Stomach smooth muscle (tissue), 2 donors: ENCODE measurements around the gene ECEL1.

Experiments
- H3K27ac ChIP-seq: one replicate; pipeline ENCODE4 v1.7.0; 2013; ENCODE audit warnings: mild to moderate bottlenecking, low read length, inconsistent platforms
- H3K27me3 ChIP-seq, 2 donors: one replicate each; pipeline ENCODE4 v1.7.0; 2013; ENCODE audit warnings: low read length in 2 of 2; ENCODE audit not compliant: insufficient read depth in 2 of 2, control insufficient read depth in 1 of 2
- H3K36me3 ChIP-seq, 2 donors: one replicate each; pipeline ENCODE4 v1.7.0; 2013; ENCODE audit warnings: low read length in 2 of 2; ENCODE audit not compliant: control insufficient read depth in 2 of 2, insufficient read depth in 2 of 2
- H3K4me1 ChIP-seq: one replicate; pipeline ENCODE4 v1.7.0; 2013; ENCODE audit warnings: low read length; ENCODE audit not compliant: control insufficient read depth, insufficient read depth
- H3K4me3 ChIP-seq, 2 donors: one replicate each; pipeline ENCODE4 v1.7.0; 2013; ENCODE audit warnings: low read length in 2 of 2
- H3K9ac ChIP-seq, 2 donors: one replicate each; pipeline ENCODE4 v1.7.0; 2013; ENCODE audit warnings: low read length in 2 of 2, mild to moderate bottlenecking in 1 of 2
- H3K9me3 ChIP-seq, 2 donors: one replicate each; pipeline ENCODE4 v1.7.0; 2013; ENCODE audit warnings: low read length in 2 of 2; ENCODE audit not compliant: control insufficient read depth in 2 of 2
- donor health status: healthy.
- donor health status: Pancreatic carcinoma.

Gene ECEL1

GRCh38 chr2:232497348-232497747 is 9.7 kb upstream of the ECEL1 start:
- Histone ChIP-seq H3K9me3 (no peaks in the 10 kb centered on the region), H3K27ac (no peak overlapping the region), H3K4me3 (no peak overlapping the region), H3K4me1 (peaks cover under 1% of the 10 kb centered on the region), H3K27me3 (peaks cover 0 to 6% of the 10 kb centered on the region in 2 donors), H3K36me3 (no peaks in the 10 kb centered on the region), H3K9ac (no peak overlapping the region)

- Histone ChIP-seq H3K9ac (no peak overlapping the region), H3K4me1 (no peaks in the 10 kb centered on the region), H3K27me3 (peaks cover 0 to 6% of the 10 kb centered on the region in 2 donors), H3K27ac (no peak overlapping the region), H3K4me3 (no peak overlapping the region), H3K36me3 (no peaks in the 10 kb centered on the region), H3K9me3 (no peaks in the 10 kb centered on the region)
Measured at GRCh38 chr2:232496501-232497270, 9.1 kb upstream of the ECEL1 start.

GRCh38 chr2:232495292-232495691 is 7.7 kb upstream of the ECEL1 start:
- Histone ChIP-seq H3K36me3 (no peaks in the 10 kb centered on the region), H3K4me3 (no peak overlapping the region), H3K9ac (no peak overlapping the region), H3K27ac (no peak overlapping the region), H3K9me3 (no peaks in the 10 kb centered on the region), H3K27me3 (peaks cover 0 to 12% of the 10 kb centered on the region in 2 donors), H3K4me1 (no peaks in the 10 kb centered on the region)

GRCh38 chr2:232494542-232494941 is 6.9 kb upstream of the ECEL1 start:
- Histone ChIP-seq H3K4me1 (no peaks in the 10 kb centered on the region), H3K27me3 (peaks cover 3 to 12% of the 10 kb centered on the region in 2 donors), H3K27ac (no peak overlapping the region), H3K9me3 (no peaks in the 10 kb centered on the region), H3K9ac (no peak overlapping the region), H3K4me3 (no peak overlapping the region), H3K36me3 (no peaks in the 10 kb centered on the region)

GRCh38 chr2:232493701-232494474 is 6.3 kb upstream of the ECEL1 start:
- Histone ChIP-seq H3K27me3 (peaks cover 5 to 12% of the 10 kb centered on the region in 2 donors), H3K27ac (no peak overlapping the region), H3K9ac (no peak overlapping the region), H3K9me3 (no peaks in the 10 kb centered on the region), H3K4me3 (no peak overlapping the region), H3K4me1 (no peaks in the 10 kb centered on the region), H3K36me3 (no peaks in the 10 kb centered on the region)

GRCh38 chr2:232492963-232493700 is 5.5 kb upstream of the ECEL1 start:
- Histone ChIP-seq H3K9ac (no peak overlapping the region), H3K27ac (no peak overlapping the region), H3K4me3 (no peak overlapping the region), H3K9me3 (no peaks in the 10 kb centered on the region), H3K36me3 (no peaks in the 10 kb centered on the region), H3K27me3 (peaks cover 12 to 15% of the 10 kb centered on the region in 2 donors), H3K4me1 (no peaks in the 10 kb centered on the region)

GRCh38 chr2:232492236-232492848 is 4.7 kb upstream of the ECEL1 start:
- Histone ChIP-seq H3K9me3 (no peaks in the 10 kb centered on the region), H3K4me3 (no peak overlapping the region), H3K4me1 (peaks cover 3% of the 10 kb centered on the region), H3K9ac (no peak overlapping the region), H3K36me3 (no peaks in the 10 kb centered on the region), H3K27me3 (peaks cover 14 to 16% of the 10 kb centered on the region in 2 donors), H3K27ac (no peak overlapping the region)

- Histone ChIP-seq H3K27ac (no peak overlapping the region), H3K27me3 (peaks cover 14 to 26% of the 10 kb centered on the region in 2 donors), H3K9ac (no peak overlapping the region), H3K4me3 (no peak overlapping the region), H3K9me3 (no peaks in the 10 kb centered on the region), H3K36me3 (no peaks in the 10 kb centered on the region), H3K4me1 (peaks cover 11% of the 10 kb centered on the region)
Measured at GRCh38 chr2:232491139-232491780, 3.6 kb upstream of the ECEL1 start.

GRCh38 chr2:232490221-232491138 is 2.8 kb upstream of the ECEL1 start:
- no peaks in the 10 kb centered on the region for H3K9me3 ChIP-seq
- H3K27ac ChIP-seq: no peak overlapping the region
- H3K36me3 ChIP-seq: no peaks in the 10 kb centered on the region
- H3K27me3 ChIP-seq: peaks cover 14 to 34% of the 10 kb centered on the region in 2 donors
- H3K4me3 ChIP-seq: no peak overlapping the region
- H3K4me1 ChIP-seq: peaks cover 11% of the 10 kb centered on the region
- H3K9ac ChIP-seq: no peak overlapping the region
